Activated effector memory CD4-positive, alpha-beta T cell treated with Interleukin-2 at 50 U/mL for 16 hours (primary cell): ENCODE data around the gene PPP4C.
"Not testable (repeated sequence)": the region's sequence is repeated elsewhere in the genome, so short reads cannot be mapped to it uniquely, and the experiment has no call there.

Experiments
- DNase-seq: peaks from one replicate; pipeline ENCODE4 v3.0.0-alpha.2; 2020

PPP4C gene

GRCh38 chr16:30104090-30104489, 28.3 kb downstream of the PPP4C start:
- no peak for DNase-seq

- no peak for DNase-seq
Measured at GRCh38 chr16:30104492-30104891, 28.7 kb downstream of the PPP4C start.

GRCh38 chr16:30108059-30108850, 32.5 kb downstream of the PPP4C start:
- no peak for DNase-seq

- DNase-seq: no peak
Measured at GRCh38 chr16:30110661-30111060, 34.9 kb downstream of the PPP4C start.

- peak; percentile 37 for DNase-seq
Measured at GRCh38 chr16:30112197-30113030, 36.6 kb downstream of the PPP4C start.

GRCh38 chr16:30113031-30113710, 37.4 kb downstream of the PPP4C start, which contains the start of gene GDPD3:
TSS of gene GDPD3 (minus strand) at chr16:30113537. CDS start at chr16:30113478, 59 bp downstream.
- no peak for DNase-seq

- DNase-seq: no peak
Measured at GRCh38 chr16:30113711-30114333, 38.0 kb downstream of the PPP4C start.

- DNase-seq: no peak
Measured at GRCh38 chr16:30114411-30114810, 38.6 kb downstream of the PPP4C start.

GRCh38 chr16:30114833-30115232, 39.0 kb downstream of the PPP4C start:
- not testable (repeated sequence) for DNase-seq

- DNase-seq: peak; percentile 28
Measured at GRCh38 chr16:30115238-30115637, 39.4 kb downstream of the PPP4C start.

GRCh38 chr16:30116291-30117207, 40.8 kb downstream of the PPP4C start:
- no peak for DNase-seq

GRCh38 chr16:30117768-30118167, 42.0 kb downstream of the PPP4C start:
- DNase-seq: no peak

GRCh38 chr16:30119428-30119827, 43.6 kb downstream of the PPP4C start:
- no peak for DNase-seq

GRCh38 chr16:30120340-30121105, 44.7 kb downstream of the PPP4C start:
- DNase-seq: no peak

GRCh38 chr16:30121741-30122571, 46.2 kb downstream of the PPP4C start:
- DNase-seq: no peak

GRCh38 chr16:30122604-30123160, 46.9 kb downstream of the PPP4C start:
- no peak for DNase-seq

- DNase-seq: no peak
Measured at GRCh38 chr16:30124985-30125379, 49.2 kb downstream of the PPP4C start.

GRCh38 chr16:30125690-30126089, 49.9 kb downstream of the PPP4C start:
- not testable (repeated sequence) for DNase-seq

GRCh38 chr16:30127993-30128392, 52.2 kb downstream of the PPP4C start:
- no peak for DNase-seq
